Measurements from ENCODE around the gene MRI1. TPM values are rescaled to one million over a fixed set of nuclear protein-coding genes. Genes with fewer than 3 reads are reported as not detected.

The MRI1 gene
- total and polyA plus RNA-seq, 4 donors: 16.3 to 50.0 (median 17.7) TPM

DNA sequence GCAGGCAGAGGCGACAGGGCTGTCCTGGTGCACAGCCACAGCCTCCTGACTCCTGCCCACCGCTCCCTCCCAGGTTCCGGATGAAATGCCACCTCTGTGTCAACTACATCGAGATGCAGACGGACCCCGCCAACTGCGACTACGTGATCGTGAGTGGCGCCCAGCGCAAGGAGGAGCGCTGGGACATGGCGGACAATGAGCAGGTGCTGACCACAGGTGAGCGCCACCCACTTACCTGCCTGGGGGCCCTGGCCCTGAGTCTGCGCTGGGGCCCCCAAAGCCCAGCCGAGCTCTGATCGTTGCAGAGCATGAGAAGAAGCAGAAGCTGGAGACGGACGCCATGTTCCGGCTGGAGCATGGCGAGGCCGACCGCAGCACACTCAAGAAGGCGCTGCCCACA is 5.5 kb upstream of the MRI1 start (continued):
- TF ChIP-seq, protein P1, sequence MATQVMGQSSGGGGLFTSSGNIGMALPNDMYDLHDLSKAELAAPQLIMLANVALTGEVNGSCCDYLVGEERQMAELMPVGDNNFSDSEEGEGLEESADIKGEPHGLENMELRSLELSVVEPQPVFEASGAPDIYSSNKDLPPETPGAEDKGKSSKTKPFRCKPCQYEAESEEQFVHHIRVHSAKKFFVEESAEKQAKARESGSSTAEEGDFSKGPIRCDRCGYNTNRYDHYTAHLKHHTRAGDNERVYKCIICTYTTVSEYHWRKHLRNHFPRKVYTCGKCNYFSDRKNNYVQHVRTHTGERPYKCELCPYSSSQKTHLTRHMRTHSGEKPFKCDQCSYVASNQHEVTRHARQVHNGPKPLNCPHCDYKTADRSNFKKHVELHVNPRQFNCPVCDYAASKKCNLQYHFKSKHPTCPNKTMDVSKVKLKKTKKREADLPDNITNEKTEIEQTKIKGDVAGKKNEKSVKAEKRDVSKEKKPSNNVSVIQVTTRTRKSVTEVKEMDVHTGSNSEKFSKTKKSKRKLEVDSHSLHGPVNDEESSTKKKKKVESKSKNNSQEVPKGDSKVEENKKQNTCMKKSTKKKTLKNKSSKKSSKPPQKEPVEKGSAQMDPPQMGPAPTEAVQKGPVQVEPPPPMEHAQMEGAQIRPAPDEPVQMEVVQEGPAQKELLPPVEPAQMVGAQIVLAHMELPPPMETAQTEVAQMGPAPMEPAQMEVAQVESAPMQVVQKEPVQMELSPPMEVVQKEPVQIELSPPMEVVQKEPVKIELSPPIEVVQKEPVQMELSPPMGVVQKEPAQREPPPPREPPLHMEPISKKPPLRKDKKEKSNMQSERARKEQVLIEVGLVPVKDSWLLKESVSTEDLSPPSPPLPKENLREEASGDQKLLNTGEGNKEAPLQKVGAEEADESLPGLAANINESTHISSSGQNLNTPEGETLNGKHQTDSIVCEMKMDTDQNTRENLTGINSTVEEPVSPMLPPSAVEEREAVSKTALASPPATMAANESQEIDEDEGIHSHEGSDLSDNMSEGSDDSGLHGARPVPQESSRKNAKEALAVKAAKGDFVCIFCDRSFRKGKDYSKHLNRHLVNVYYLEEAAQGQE (IDR thresholded peaks at IDR 0.05): no peak
- TF ChIP-seq, protein P2, sequence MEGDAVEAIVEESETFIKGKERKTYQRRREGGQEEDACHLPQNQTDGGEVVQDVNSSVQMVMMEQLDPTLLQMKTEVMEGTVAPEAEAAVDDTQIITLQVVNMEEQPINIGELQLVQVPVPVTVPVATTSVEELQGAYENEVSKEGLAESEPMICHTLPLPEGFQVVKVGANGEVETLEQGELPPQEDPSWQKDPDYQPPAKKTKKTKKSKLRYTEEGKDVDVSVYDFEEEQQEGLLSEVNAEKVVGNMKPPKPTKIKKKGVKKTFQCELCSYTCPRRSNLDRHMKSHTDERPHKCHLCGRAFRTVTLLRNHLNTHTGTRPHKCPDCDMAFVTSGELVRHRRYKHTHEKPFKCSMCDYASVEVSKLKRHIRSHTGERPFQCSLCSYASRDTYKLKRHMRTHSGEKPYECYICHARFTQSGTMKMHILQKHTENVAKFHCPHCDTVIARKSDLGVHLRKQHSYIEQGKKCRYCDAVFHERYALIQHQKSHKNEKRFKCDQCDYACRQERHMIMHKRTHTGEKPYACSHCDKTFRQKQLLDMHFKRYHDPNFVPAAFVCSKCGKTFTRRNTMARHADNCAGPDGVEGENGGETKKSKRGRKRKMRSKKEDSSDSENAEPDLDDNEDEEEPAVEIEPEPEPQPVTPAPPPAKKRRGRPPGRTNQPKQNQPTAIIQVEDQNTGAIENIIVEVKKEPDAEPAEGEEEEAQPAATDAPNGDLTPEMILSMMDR (IDR thresholded peaks at IDR 0.05; ENCODE audit: low read depth, low read length, missing input control): no peak
- TF ChIP-seq, protein P3, sequence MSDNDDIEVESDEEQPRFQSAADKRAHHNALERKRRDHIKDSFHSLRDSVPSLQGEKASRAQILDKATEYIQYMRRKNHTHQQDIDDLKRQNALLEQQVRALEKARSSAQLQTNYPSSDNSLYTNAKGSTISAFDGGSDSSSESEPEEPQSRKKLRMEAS (IDR thresholded peaks at IDR 0.05): no peak

DNA sequence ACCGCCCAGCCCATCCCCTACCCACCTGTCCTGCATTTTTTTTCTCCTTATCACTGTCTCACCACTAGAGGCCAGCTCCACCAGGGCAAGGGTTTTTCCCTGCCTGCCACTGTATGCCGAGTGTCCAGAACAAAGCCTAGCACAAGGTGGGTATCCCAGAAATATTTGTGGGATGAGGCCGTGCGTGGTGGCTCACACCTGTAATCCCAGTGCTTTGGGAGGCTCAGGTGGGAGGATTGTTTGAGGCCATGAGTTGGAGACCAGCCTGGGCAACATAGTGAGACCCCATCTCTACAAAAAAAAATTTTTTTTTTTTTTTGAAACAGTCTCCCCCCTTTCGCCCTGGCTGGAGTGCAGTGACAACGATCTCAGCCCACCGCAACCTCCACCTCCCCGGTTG is 2.9 kb upstream of the MRI1 start:
- Histone ChIP-seq H3K27ac (ENCODE audit: low read depth in 1 of 2, low read length in 2 of 2) (no peak overlapping the region), H3K4me1 (ENCODE audit: control insufficient read depth in 4 of 4, insufficient read depth in 4 of 4, low read length in 3 of 4) (peaks cover 0 to 15% (median 8%) of the 10 kb centered on the region in 4 donors), H3K4me3 (ENCODE audit: low read depth in 1 of 3, low read length in 3 of 3) (no peak overlapping the region), H3K9ac (ENCODE audit: low read depth in 1 of 2, low read length in 2 of 2) (no peak overlapping the region), H3K9me3 (ENCODE audit: control insufficient read depth in 4 of 4, low read length in 3 of 4) (no peaks in the 10 kb centered on the region), H3K27me3 (ENCODE audit: control insufficient read depth in 4 of 4, insufficient read depth in 4 of 4, low read length in 3 of 4) (no peaks in the 10 kb centered on the region), H3K36me3 (ENCODE audit: control insufficient read depth in 4 of 4, insufficient read depth in 3 of 4, low read depth in 1 of 4, low read length in 3 of 4) (peaks cover 15 to 51% (median 21%) of the 10 kb centered on the region in 4 donors)
- TF ChIP-seq JUND (IDR thresholded peaks at IDR 0.05): no peak
- TF ChIP-seq RXRA (IDR thresholded peaks at IDR 0.05): no peak
- TF ChIP-seq, protein P3 (IDR thresholded peaks at IDR 0.05): no peak
- TF ChIP-seq SP1 (IDR thresholded peaks at IDR 0.05): no peak
- TF ChIP-seq EGR1 (IDR thresholded peaks at IDR 0.05; ENCODE audit: low read depth in 2 of 2): no peak
- TF ChIP-seq NR2F2 (IDR thresholded peaks at IDR 0.05): no peak
- TF ChIP-seq FOXA1 (IDR thresholded peaks at IDR 0.05): no peak
- no peak for TF ChIP-seq TAF1 (conservative IDR thresholded peaks at IDR 0.05)
- TF ChIP-seq, protein P4, sequence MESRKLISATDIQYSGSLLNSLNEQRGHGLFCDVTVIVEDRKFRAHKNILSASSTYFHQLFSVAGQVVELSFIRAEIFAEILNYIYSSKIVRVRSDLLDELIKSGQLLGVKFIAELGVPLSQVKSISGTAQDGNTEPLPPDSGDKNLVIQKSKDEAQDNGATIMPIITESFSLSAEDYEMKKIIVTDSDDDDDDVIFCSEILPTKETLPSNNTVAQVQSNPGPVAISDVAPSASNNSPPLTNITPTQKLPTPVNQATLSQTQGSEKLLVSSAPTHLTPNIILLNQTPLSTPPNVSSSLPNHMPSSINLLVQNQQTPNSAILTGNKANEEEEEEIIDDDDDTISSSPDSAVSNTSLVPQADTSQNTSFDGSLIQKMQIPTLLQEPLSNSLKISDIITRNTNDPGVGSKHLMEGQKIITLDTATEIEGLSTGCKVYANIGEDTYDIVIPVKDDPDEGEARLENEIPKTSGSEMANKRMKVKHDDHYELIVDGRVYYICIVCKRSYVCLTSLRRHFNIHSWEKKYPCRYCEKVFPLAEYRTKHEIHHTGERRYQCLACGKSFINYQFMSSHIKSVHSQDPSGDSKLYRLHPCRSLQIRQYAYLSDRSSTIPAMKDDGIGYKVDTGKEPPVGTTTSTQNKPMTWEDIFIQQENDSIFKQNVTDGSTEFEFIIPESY (IDR thresholded peaks at IDR 0.05): no peak
- TF ChIP-seq RAD21 (IDR thresholded peaks at IDR 0.05): no peak
- no peak for TF ChIP-seq GABPA (IDR thresholded peaks at IDR 0.05 in 1 of 2, conservative IDR thresholded peaks at IDR 0.05 in 1 of 2)
- no peak for TF ChIP-seq HNF4G (IDR thresholded peaks at IDR 0.05)
- no peak for TF ChIP-seq HNF4A (conservative IDR thresholded peaks at IDR 0.05)
- TF ChIP-seq YY1 (IDR thresholded peaks at IDR 0.05): no peak
- TF ChIP-seq, protein P5, sequence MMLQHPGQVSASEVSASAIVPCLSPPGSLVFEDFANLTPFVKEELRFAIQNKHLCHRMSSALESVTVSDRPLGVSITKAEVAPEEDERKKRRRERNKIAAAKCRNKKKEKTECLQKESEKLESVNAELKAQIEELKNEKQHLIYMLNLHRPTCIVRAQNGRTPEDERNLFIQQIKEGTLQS (IDR thresholded peaks at IDR 0.05): no peak
- TF ChIP-seq FOXA2 (IDR thresholded peaks at IDR 0.05): no peak
- TF ChIP-seq, protein P1 (IDR thresholded peaks at IDR 0.05): no peak
- TF ChIP-seq, protein P2 (IDR thresholded peaks at IDR 0.05; ENCODE audit: low read depth, low read length, missing input control): no peak
- WGBS: 90% methylated on average over 8 of the region's 8 CpGs
- no peak for DNase-seq (ENCODE audit: low spot score)

Data from liver (tissue), 9 donors.